ENCODE measurements around the gene DHRS1. TPM values are rescaled to one million over a fixed set of nuclear protein-coding genes. Genes with fewer than 3 reads are reported as not detected.

DHRS1 gene
- total RNA-seq, 1 experiment from 2014 or later = 8.9 TPM

- Histone ChIP-seq H3K9me3 (ENCODE audit: control insufficient read depth, insufficient read depth, low read depth, low read length) (no peaks in the 10 kb centered on the region), H3K27me3 (ENCODE audit: control insufficient read depth, insufficient read depth, low read length) (no peaks in the 10 kb centered on the region), H3K4me1 (ENCODE audit: control insufficient read depth, insufficient read depth, low read length) (peaks cover 3% of the 10 kb centered on the region; the same call in 1 of the 2 replicates), H3K4me3 (ENCODE audit: low read depth in 2 of 2, low read length in 2 of 2) (no peak overlapping the region), H3K36me3 (ENCODE audit: control insufficient read depth, insufficient read depth, low read length) (no peaks in the 10 kb centered on the region), H3K27ac (ENCODE audit: low read length) (no peak overlapping the region)
- no TSS peak for BruUV-seq (replicated peaks)
- in situ Hi-C loops (cut with HindIII; ENCODE audit: low pct_unique_long_range_greater_than_20kb, low sequenced_read_pairs) = loop anchor here (10.0 kb wide), 1 partner anchor 99 kb away; no protein-coding TSS in a partner anchor
- ChIA-PET CTCF (interaction anchor here (1.0 kb wide), 1 partner anchor 12 kb away, joined by 6 read pairs; no protein-coding TSS in a partner anchor), POLR2A (no interaction called here)
- intact Hi-C loops (cut with micrococcal nuclease; ENCODE audit: unreplicated experiment) = no loop called here
- TF ChIP-seq SIN3A (IDR thresholded peaks at IDR 0.05; ENCODE audit: borderline replicate concordance, insufficient read depth, low read depth, low read length) (no peak), TCF7L2 (IDR thresholded peaks at IDR 0.05; ENCODE audit: low read depth, low read length) (no peak), REST (IDR thresholded peaks at IDR 0.05; ENCODE audit: insufficient read depth in 1 of 2, low read depth in 2 of 2, low read length in 1 of 2) (no peak), POLR2AphosphoS5 (IDR thresholded peaks at IDR 0.05; ENCODE audit: low read depth, low read length) (no peak), CTCF (IDR thresholded peaks at IDR 0.05) (no peak)
- no peak for DNase-seq (ENCODE audit: low read depth, low spot score)
- no peak for ATAC-seq
Measured at GRCh38 chr14:24335461-24336171, 36.0 kb upstream of the DHRS1 start.

GRCh38 chr14:24334431-24335291 is 35.1 kb upstream of the DHRS1 start, which contains the start of gene ADCY4:
TSS of gene ADCY4 (minus strand) at chr14:24335071. CDS start at chr14:24334652, 419 bp downstream.
- TF ChIP-seq POLR2AphosphoS5 (IDR thresholded peaks at IDR 0.05; ENCODE audit: low read depth, low read length) = no peak
- no peak for TF ChIP-seq REST (IDR thresholded peaks at IDR 0.05; ENCODE audit: insufficient read depth in 1 of 2, low read depth in 2 of 2, low read length in 1 of 2)
- no peak for TF ChIP-seq TCF7L2 (IDR thresholded peaks at IDR 0.05; ENCODE audit: low read depth, low read length)
- no peak for TF ChIP-seq SIN3A (IDR thresholded peaks at IDR 0.05; ENCODE audit: borderline replicate concordance, insufficient read depth, low read depth, low read length)
- no peak for TF ChIP-seq CTCF (IDR thresholded peaks at IDR 0.05)
- no peaks in the 10 kb centered on the region for H3K27me3 ChIP-seq (ENCODE audit: control insufficient read depth, insufficient read depth, low read length)
- no peak for ATAC-seq
- DNase-seq (ENCODE audit: low read depth, low spot score) = no peak
- CTCF ChIA-PET = no interaction called here
- in situ Hi-C loops (cut with HindIII; ENCODE audit: low pct_unique_long_range_greater_than_20kb, low sequenced_read_pairs) (loop anchor here (10.0 kb wide), 1 partner anchor 100 kb away; no protein-coding TSS in a partner anchor), intact Hi-C loops (cut with micrococcal nuclease; ENCODE audit: unreplicated experiment) (no loop called here)
- peak within 1 kb of the TSS; percentile 24 to 41 for H3K4me3 ChIP-seq (ENCODE audit: low read depth in 2 of 2, low read length in 2 of 2)
- H3K36me3 ChIP-seq (ENCODE audit: control insufficient read depth, insufficient read depth, low read length) = no peaks in the 10 kb centered on the region
- H3K9me3 ChIP-seq (ENCODE audit: control insufficient read depth, insufficient read depth, low read depth, low read length) = no peaks in the 10 kb centered on the region
- peaks cover 3% of the 10 kb centered on the region; the same call in 1 of the 2 replicates for H3K4me1 ChIP-seq (ENCODE audit: control insufficient read depth, insufficient read depth, low read length)
- no TSS peak for BruUV-seq (replicated peaks)
- POLR2A ChIA-PET = no interaction called here
- 0 out of 2 replicates have a peak within 1 kb of the TSS, but pooled peaks have one; percentile 23 for H3K27ac ChIP-seq (ENCODE audit: low read length)

All from Panc1 (cell line).